CD8-positive, alpha-beta memory T cell (primary cell): ENCODE measurements around the gene NHLH2. TPM values are rescaled to one million over a fixed set of nuclear protein-coding genes. Genes with fewer than 3 reads are reported as not detected.

Experiments used
- CTCF ChIA-PET: fragments of 350-600 bp; sonication (Branson Sonifier 250); formaldehyde crosslinking; loops from one replicate; lab custom pipeline; 2021; ENCODE audit warnings: antibody characterized with exemption; lab: Charles Lee
- POLR2A ChIA-PET: fragments of 350-600 bp; sonication (Branson Sonifier 250); formaldehyde crosslinking; loops from one replicate; lab custom pipeline; 2021; ENCODE audit warnings: antibody characterized with exemption; lab: Charles Lee
- DNase-seq, 5 donors: peaks; one replicate each; pipeline versions ENCODE4 v3.0.0 to v3.0.0-alpha.2; 2020 to 2022; ENCODE audit warnings: mixed read lengths in 1 of 5
- H3K27ac ChIP-seq: one replicate; pipeline ENCODE4 v1.7.0; 2013; ENCODE audit warnings: low read depth, mild to moderate bottlenecking, low read length, moderate library complexity
- H3K27me3 ChIP-seq: 2 replicates; pipeline ENCODE4 v1.7.0; 2013; ENCODE audit warnings: low read length, mild to moderate bottlenecking; ENCODE audit not compliant: insufficient read depth, poor library complexity, severe bottlenecking
- H3K36me3 ChIP-seq: 2 replicates; pipeline ENCODE4 v1.7.0; 2013; ENCODE audit warnings: mild to moderate bottlenecking, low read length, moderate library complexity; ENCODE audit not compliant: insufficient read depth
- H3K4me1 ChIP-seq: 2 replicates; pipeline ENCODE4 v1.7.0; 2013; ENCODE audit warnings: mild to moderate bottlenecking, low read length, moderate library complexity; ENCODE audit not compliant: insufficient read depth
- H3K4me3 ChIP-seq: 2 replicates; pipeline ENCODE4 v1.7.0; 2013; ENCODE audit warnings: mild to moderate bottlenecking, low read length
- H3K9me3 ChIP-seq: 2 replicates; pipeline ENCODE4 v1.7.0; 2013; ENCODE audit warnings: mild to moderate bottlenecking, low read length
- H3K27ac Mint-ChIP-seq, 8 donors: one replicate each; pipeline ENCODE4 v1.8.0; 2020 to 2021; ENCODE audit warnings: mixed read lengths in 8 of 8, mild to moderate bottlenecking in 6 of 8, inconsistent platforms in 3 of 8, moderate library complexity in 3 of 8
- H3K27me3 Mint-ChIP-seq, 2 donors: one replicate each; pipeline ENCODE4 v1.8.0; 2020 to 2021; ENCODE audit warnings: mixed read lengths in 2 of 2, mild to moderate bottlenecking in 1 of 2, moderate library complexity in 1 of 2
- H3K36me3 Mint-ChIP-seq, 3 donors: one replicate each; pipeline ENCODE4 v1.8.0; 2020 to 2021; ENCODE audit warnings: mixed read lengths in 3 of 3, inconsistent platforms in 1 of 3, mild to moderate bottlenecking in 1 of 3
- H3K4me1 Mint-ChIP-seq, 3 donors: one replicate each; pipeline ENCODE4 v1.8.0; 2020 to 2021; ENCODE audit warnings: mixed read lengths in 3 of 3, inconsistent platforms in 1 of 3, mild to moderate bottlenecking in 1 of 3
- H3K4me3 Mint-ChIP-seq, 7 donors: one replicate each; pipeline ENCODE4 v1.8.0; 2020 to 2021; ENCODE audit warnings: mixed read lengths in 7 of 7, mild to moderate bottlenecking in 6 of 7, moderate library complexity in 4 of 7, inconsistent platforms in 2 of 7
- H3K9me3 Mint-ChIP-seq, 5 donors: one replicate each; pipeline ENCODE4 v1.8.0; 2020 to 2022; ENCODE audit warnings: mixed read lengths in 5 of 5, mild to moderate bottlenecking in 3 of 5, moderate library complexity in 2 of 5, inconsistent platforms in 1 of 5
- polyA plus RNA-seq: library from polyadenylated mRNA; unstranded; fragments of 300-500 nt; fragmentation: Illumina TruSeq; gene quantifications from one replicate; pipeline ENCODE4 v1.2.3, GENCODE V29; 2021
- total RNA-seq, 2 experiments: library from RNA; stranded (reverse); gene quantifications; one replicate each; pipeline ENCODE4 v1.2.3, GENCODE V29; 2021

The NHLH2 gene
- total and polyA plus RNA-seq, 3 experiments from 2014 or later, result not detected

GRCh38 chr1:115809076-115809475 lies 31.9 kb downstream of the NHLH2 start:
- no peak overlapping the region for H3K27ac ChIP-seq
- H3K36me3 ChIP-seq, result no peaks in the 10 kb centered on the region
- ChIA-PET CTCF (interaction anchor here (1.2 kb wide), 1 partner anchor 172 kb away, joined by 4 read pairs; no protein-coding TSS in a partner anchor), POLR2A (no interaction called here)
- no peaks in the 10 kb centered on the region for H3K9me3 Mint-ChIP-seq
- H3K4me3 ChIP-seq, result no peak overlapping the region
- no peaks in the 10 kb centered on the region for H3K4me1 Mint-ChIP-seq
- no peaks in the 10 kb centered on the region for H3K9me3 ChIP-seq
- no peaks in the 10 kb centered on the region for H3K27me3 ChIP-seq
- no peak overlapping the region for H3K4me3 Mint-ChIP-seq
- H3K4me1 ChIP-seq, result no peaks in the 10 kb centered on the region
- no peaks in the 10 kb centered on the region for H3K36me3 Mint-ChIP-seq
- H3K27ac Mint-ChIP-seq, result no peak overlapping the region
- peaks cover 12 to 28% of the 10 kb centered on the region in 2 donors for H3K27me3 Mint-ChIP-seq
- no peak for DNase-seq

DNA sequence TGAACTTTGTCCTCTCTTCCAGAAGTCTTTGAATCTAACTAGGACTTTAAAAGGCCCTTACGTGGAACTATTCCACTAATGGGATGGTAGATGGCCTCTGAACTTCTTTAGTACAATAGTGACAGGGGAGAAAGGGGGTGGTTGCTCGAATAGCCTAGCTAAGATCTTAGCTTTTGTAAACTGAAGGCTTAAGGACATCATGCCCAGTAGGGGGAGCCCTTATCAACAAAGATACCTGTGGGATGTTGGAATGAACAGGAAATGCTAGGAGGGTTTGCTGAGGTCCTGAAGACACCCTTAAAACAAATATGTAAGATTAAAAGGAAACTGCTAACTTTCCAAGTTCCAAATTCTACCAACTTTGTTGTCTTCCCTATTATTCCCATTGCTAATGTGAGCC lies 33.2 kb downstream of the NHLH2 start:
- no peaks in the 10 kb centered on the region for H3K9me3 Mint-ChIP-seq
- peak in 3 of 5 donors; percentile 3 to 24 (median 7) for DNase-seq
- H3K27ac Mint-ChIP-seq, result no peak overlapping the region
- Histone ChIP-seq H3K36me3 (no peaks in the 10 kb centered on the region), H3K9me3 (no peaks in the 10 kb centered on the region), H3K4me1 (no peaks in the 10 kb centered on the region), H3K27me3 (no peaks in the 10 kb centered on the region), H3K27ac (no peak overlapping the region), H3K4me3 (no peak overlapping the region)
- peaks cover 12 to 22% of the 10 kb centered on the region in 2 donors for H3K27me3 Mint-ChIP-seq
- H3K36me3 Mint-ChIP-seq, result no peaks in the 10 kb centered on the region
- no peaks in the 10 kb centered on the region for H3K4me1 Mint-ChIP-seq
- POLR2A ChIA-PET, result no interaction called here
- CTCF ChIA-PET, result interaction anchor here (0.6 kb wide), 1 partner anchor 173 kb away, joined by 3 read pairs; no protein-coding TSS in a partner anchor
- H3K4me3 Mint-ChIP-seq, result no peak overlapping the region

GRCh38 chr1:115805597-115805996 lies 35.3 kb downstream of the NHLH2 start:
- H3K27me3 ChIP-seq, result no peaks in the 10 kb centered on the region
- Mint-ChIP-seq H3K4me3 (no peak overlapping the region), H3K36me3 (no peaks in the 10 kb centered on the region), H3K4me1 (no peaks in the 10 kb centered on the region), H3K27me3 (peaks cover 15 to 22% of the 10 kb centered on the region in 2 donors), H3K27ac (no peak overlapping the region), H3K9me3 (no peaks in the 10 kb centered on the region)
- no peak overlapping the region for H3K27ac ChIP-seq
- POLR2A ChIA-PET, result no interaction called here
- no peaks in the 10 kb centered on the region for H3K9me3 ChIP-seq
- CTCF ChIA-PET, result no interaction called here
- H3K4me1 ChIP-seq, result no peaks in the 10 kb centered on the region
- DNase-seq, result no peak
- H3K4me3 ChIP-seq, result no peak overlapping the region
- no peaks in the 10 kb centered on the region for H3K36me3 ChIP-seq

GRCh38 chr1:115802416-115802815 lies 38.5 kb downstream of the NHLH2 start:
- Mint-ChIP-seq H3K27me3 (peaks cover 14 to 23% of the 10 kb centered on the region in 2 donors), H3K4me3 (no peak overlapping the region), H3K36me3 (no peaks in the 10 kb centered on the region), H3K27ac (no peak overlapping the region), H3K4me1 (no peaks in the 10 kb centered on the region), H3K9me3 (no peaks in the 10 kb centered on the region)
- no peak overlapping the region for H3K4me3 ChIP-seq
- no peaks in the 10 kb centered on the region for H3K9me3 ChIP-seq
- no peaks in the 10 kb centered on the region for H3K4me1 ChIP-seq
- H3K36me3 ChIP-seq, result no peaks in the 10 kb centered on the region
- CTCF ChIA-PET, result no interaction called here
- H3K27me3 ChIP-seq, result no peaks in the 10 kb centered on the region
- H3K27ac ChIP-seq, result no peak overlapping the region
- no peak for DNase-seq
- POLR2A ChIA-PET, result no interaction called here

DNA sequence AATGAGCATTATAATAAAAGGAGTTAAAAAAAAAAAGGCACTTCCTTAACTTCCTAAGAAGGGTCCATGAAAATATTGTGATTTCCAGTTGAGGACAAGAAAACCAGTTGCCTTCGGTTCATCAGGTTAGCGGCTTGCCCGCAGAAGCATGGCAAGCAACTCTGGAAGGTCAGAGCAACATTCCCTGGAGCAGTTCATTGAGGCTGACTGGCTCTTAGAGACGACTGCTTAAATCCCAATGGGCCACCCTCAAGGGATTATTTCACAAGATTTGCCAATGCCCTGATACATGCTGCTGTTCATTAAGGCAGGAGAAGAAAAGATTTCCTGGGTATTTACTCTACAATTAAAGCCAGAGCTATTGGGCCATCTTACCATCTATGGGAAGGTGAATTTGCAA lies 43.4 kb downstream of the NHLH2 start:
- Mint-ChIP-seq H3K36me3 (no peaks in the 10 kb centered on the region), H3K4me3 (no peak overlapping the region), H3K27me3 (peaks cover 14 to 37% of the 10 kb centered on the region in 2 donors), H3K4me1 (no peaks in the 10 kb centered on the region), H3K27ac (no peak overlapping the region), H3K9me3 (no peaks in the 10 kb centered on the region)
- Histone ChIP-seq H3K9me3 (no peaks in the 10 kb centered on the region), H3K4me1 (no peaks in the 10 kb centered on the region), H3K27ac (no peak overlapping the region), H3K27me3 (peaks cover 3% of the 10 kb centered on the region), H3K4me3 (no peak overlapping the region), H3K36me3 (no peaks in the 10 kb centered on the region)
- CTCF ChIA-PET, result no interaction called here
- no peak for DNase-seq
- POLR2A ChIA-PET, result no interaction called here

GRCh38 chr1:115796897-115797296 lies 44.0 kb downstream of the NHLH2 start:
- Mint-ChIP-seq H3K27ac (no peak overlapping the region), H3K9me3 (no peaks in the 10 kb centered on the region), H3K27me3 (peaks cover 16 to 41% of the 10 kb centered on the region in 2 donors), H3K4me3 (no peak overlapping the region), H3K36me3 (no peaks in the 10 kb centered on the region), H3K4me1 (no peaks in the 10 kb centered on the region)
- ChIA-PET CTCF (no interaction called here), POLR2A (no interaction called here)
- Histone ChIP-seq H3K27ac (no peak overlapping the region), H3K36me3 (no peaks in the 10 kb centered on the region), H3K9me3 (no peaks in the 10 kb centered on the region), H3K4me1 (no peaks in the 10 kb centered on the region), H3K27me3 (peaks cover 3% of the 10 kb centered on the region), H3K4me3 (no peak overlapping the region)
- no peak for DNase-seq

GRCh38 chr1:115796036-115796435 lies 44.9 kb downstream of the NHLH2 start:
- H3K4me3 ChIP-seq, result no peak overlapping the region
- no peaks in the 10 kb centered on the region for H3K36me3 Mint-ChIP-seq
- H3K27ac ChIP-seq, result no peak overlapping the region
- no peak for DNase-seq
- H3K4me3 Mint-ChIP-seq, result no peak overlapping the region
- no peaks in the 10 kb centered on the region for H3K9me3 Mint-ChIP-seq
- peaks cover 13 to 41% of the 10 kb centered on the region in 2 donors for H3K27me3 Mint-ChIP-seq
- H3K4me1 Mint-ChIP-seq, result no peaks in the 10 kb centered on the region
- H3K4me1 ChIP-seq, result no peaks in the 10 kb centered on the region
- no peaks in the 10 kb centered on the region for H3K36me3 ChIP-seq
- peaks cover 8% of the 10 kb centered on the region for H3K27me3 ChIP-seq
- ChIA-PET CTCF (no interaction called here), POLR2A (no interaction called here)
- H3K9me3 ChIP-seq, result no peaks in the 10 kb centered on the region
- H3K27ac Mint-ChIP-seq, result no peak overlapping the region

- no peaks in the 10 kb centered on the region for H3K4me1 ChIP-seq
- H3K9me3 ChIP-seq, result no peaks in the 10 kb centered on the region
- H3K4me3 ChIP-seq, result no peak overlapping the region
- Mint-ChIP-seq H3K4me3 (no peak overlapping the region), H3K27ac (no peak overlapping the region), H3K4me1 (no peaks in the 10 kb centered on the region), H3K36me3 (no peaks in the 10 kb centered on the region), H3K9me3 (no peaks in the 10 kb centered on the region), H3K27me3 (peaks cover 13 to 41% of the 10 kb centered on the region in 2 donors)
- no peak overlapping the region for H3K27ac ChIP-seq
- no peaks in the 10 kb centered on the region for H3K36me3 ChIP-seq
- peaks cover 8% of the 10 kb centered on the region for H3K27me3 ChIP-seq
- ChIA-PET CTCF (no interaction called here), POLR2A (no interaction called here)
- no peak for DNase-seq
Observed at GRCh38 chr1:115794976-115795639, 45.8 kb downstream of the NHLH2 start.
